Right atrium auricular region (tissue), 2 donors: ENCODE measurements around the gene BAIAP2. TPM values are rescaled to one million over a fixed set of nuclear protein-coding genes. Genes with fewer than 3 reads are reported as not detected.

Source experiments
- DNase-seq: peaks from one replicate; pipeline ENCODE4 v3.0.0-alpha.2; 2019; ENCODE audit warnings: low spot score
- H3K27ac ChIP-seq, 2 donors: fragments of 200-600 bp; sonication (generic); 1 replicate in 1 of 2; 2 replicates in 1 of 2; pipeline ENCODE4 v1.5.1; 2016 to 2019
- H3K27me3 ChIP-seq, 2 donors: fragments of 200-600 bp; sonication (generic); one replicate each; pipeline versions ENCODE4 v1.5.1 to v1.6.0; 2017 to 2019
- H3K36me3 ChIP-seq: fragments of 200-600 bp; sonication (generic); one replicate; pipeline ENCODE4 v1.5.1; 2016
- H3K4me1 ChIP-seq, 2 donors: fragments of 200-600 bp; sonication (generic); one replicate each; pipeline versions ENCODE4 v1.5.1 to v1.6.0; 2017 to 2019
- H3K4me3 ChIP-seq, 2 donors: fragments of 200-600 bp; sonication (generic); 1 replicate in 1 of 2; 2 replicates in 1 of 2; pipeline ENCODE4 v1.5.1; 2017 to 2019; ENCODE audit warnings: mild to moderate bottlenecking in 1 of 2, moderate library complexity in 1 of 2
- H3K9me3 ChIP-seq, 2 donors: fragments of 200-600 bp; sonication (generic); one replicate each; pipeline ENCODE4 v1.5.1; 2019
- CTCF ChIP-seq, 2 donors: fragments of 200-600 bp; sonication (generic); IDR thresholded peaks; one replicate each; pipeline ENCODE4 v1.5.1; 2019; ENCODE audit warnings: antibody characterized with exemption in 2 of 2
- total RNA-seq, 2 donors: library from RNA; depleted of rRNA; stranded (reverse); fragments of >200 nt; gene quantifications; one replicate each; pipeline ENCODE4 v1.1.0, GENCODE V29; 2016

BAIAP2 gene
- total RNA-seq, 2 donors from 2014 or later = 27.9 to 36.5 TPM

- H3K27ac ChIP-seq = no peak overlapping the region
- H3K9me3 ChIP-seq = no peaks in the 10 kb centered on the region
- H3K36me3 ChIP-seq = peaks cover 48% of the 10 kb centered on the region
- H3K27me3 ChIP-seq = no peaks in the 10 kb centered on the region
- H3K4me3 ChIP-seq = no peak overlapping the region
- TF ChIP-seq CTCF (IDR thresholded peaks at IDR 0.05) = no peak
- peaks cover 0 to 36% of the 10 kb centered on the region in 2 donors for H3K4me1 ChIP-seq
- DNase-seq = no peak
Measured at GRCh38 chr17:80996422-80997305, 38.3 kb upstream of the BAIAP2 start.

- no peak for TF ChIP-seq CTCF (IDR thresholded peaks at IDR 0.05)
- Histone ChIP-seq H3K9me3 (no peaks in the 10 kb centered on the region), H3K4me3 (no peak overlapping the region), H3K27me3 (no peaks in the 10 kb centered on the region), H3K27ac (no peak overlapping the region), H3K36me3 (peaks cover 48% of the 10 kb centered on the region), H3K4me1 (peaks cover 0 to 40% of the 10 kb centered on the region in 2 donors)
- no peak for DNase-seq
Measured at GRCh38 chr17:80997424-80998117, 37.4 kb upstream of the BAIAP2 start.

- peaks cover 48% of the 10 kb centered on the region for H3K36me3 ChIP-seq
- peaks cover 0 to under 1% of the 10 kb centered on the region in 2 donors for H3K27me3 ChIP-seq
- no peak for DNase-seq
- no peak overlapping the region for H3K27ac ChIP-seq
- H3K4me3 ChIP-seq = no peak overlapping the region
- peaks cover 0 to 36% of the 10 kb centered on the region in 2 donors for H3K4me1 ChIP-seq
- TF ChIP-seq CTCF (IDR thresholded peaks at IDR 0.05) = no peak
- H3K9me3 ChIP-seq = no peaks in the 10 kb centered on the region
Measured at GRCh38 chr17:80998118-80998747, 36.7 kb upstream of the BAIAP2 start.

- H3K4me1 ChIP-seq = peaks cover 0 to 33% of the 10 kb centered on the region in 2 donors
- no peak overlapping the region for H3K27ac ChIP-seq
- H3K9me3 ChIP-seq = no peaks in the 10 kb centered on the region
- peaks cover 6 to 7% of the 10 kb centered on the region in 2 donors for H3K27me3 ChIP-seq
- peaks cover 48% of the 10 kb centered on the region for H3K36me3 ChIP-seq
- no peak for DNase-seq
- no peak overlapping the region for H3K4me3 ChIP-seq
- TF ChIP-seq CTCF (IDR thresholded peaks at IDR 0.05) = no peak
Measured at GRCh38 chr17:80998748-80999535, 36.0 kb upstream of the BAIAP2 start.
